ENCODE measurements around the gene PIAS4. TPM values are rescaled to one million over a fixed set of nuclear protein-coding genes. Genes with fewer than 3 reads are reported as not detected.
A peak's percentile ranks its signal among the peaks of the same experiment; 100 is the strongest.

PIAS4 gene
- total and polyA plus RNA-seq, 9 of the 15 experiments (the other 6 are each of a cell fraction or from before 2014, with no cell fraction given): 0.27 to 34.9 (median 14.4) TPM

DNA sequence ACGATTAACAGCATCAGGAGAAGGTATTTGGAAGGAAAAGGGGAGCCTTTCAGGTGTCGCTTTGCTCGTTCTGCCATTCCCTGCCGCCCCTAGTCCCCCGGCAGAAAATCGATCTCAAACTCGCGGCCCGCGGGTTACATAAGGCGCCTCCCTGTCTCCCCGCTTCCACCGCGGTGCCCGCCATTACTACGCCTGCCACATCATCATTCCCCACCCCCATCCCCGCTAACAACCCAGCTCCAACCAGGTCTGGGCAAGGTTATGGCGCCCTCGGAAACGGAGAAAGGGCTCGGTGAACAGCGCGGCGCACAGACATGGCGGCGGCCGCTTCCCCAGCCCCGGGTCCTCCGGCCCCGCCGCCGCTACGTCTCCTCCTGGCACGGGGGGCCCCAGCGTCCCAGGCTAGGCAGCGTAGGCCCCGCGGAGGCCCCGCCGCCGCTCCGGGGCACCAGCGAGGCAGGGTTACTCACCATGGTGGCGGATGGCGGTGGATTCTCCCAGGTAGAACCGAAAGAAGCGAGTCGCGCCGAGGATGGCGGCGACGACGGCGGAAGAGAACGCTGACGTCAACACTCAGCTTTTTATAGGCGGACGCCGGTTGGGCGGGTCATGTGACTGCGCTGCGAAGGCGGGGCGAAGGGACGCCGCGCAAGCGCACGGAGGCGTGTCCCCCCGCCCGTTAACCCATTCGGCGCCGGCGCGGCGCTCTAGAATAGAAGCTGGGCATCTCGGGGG is 22.5 kb upstream of the PIAS4 start, which contains the start of gene EEF2 (continued):
- TF ChIP-seq, protein P1, sequence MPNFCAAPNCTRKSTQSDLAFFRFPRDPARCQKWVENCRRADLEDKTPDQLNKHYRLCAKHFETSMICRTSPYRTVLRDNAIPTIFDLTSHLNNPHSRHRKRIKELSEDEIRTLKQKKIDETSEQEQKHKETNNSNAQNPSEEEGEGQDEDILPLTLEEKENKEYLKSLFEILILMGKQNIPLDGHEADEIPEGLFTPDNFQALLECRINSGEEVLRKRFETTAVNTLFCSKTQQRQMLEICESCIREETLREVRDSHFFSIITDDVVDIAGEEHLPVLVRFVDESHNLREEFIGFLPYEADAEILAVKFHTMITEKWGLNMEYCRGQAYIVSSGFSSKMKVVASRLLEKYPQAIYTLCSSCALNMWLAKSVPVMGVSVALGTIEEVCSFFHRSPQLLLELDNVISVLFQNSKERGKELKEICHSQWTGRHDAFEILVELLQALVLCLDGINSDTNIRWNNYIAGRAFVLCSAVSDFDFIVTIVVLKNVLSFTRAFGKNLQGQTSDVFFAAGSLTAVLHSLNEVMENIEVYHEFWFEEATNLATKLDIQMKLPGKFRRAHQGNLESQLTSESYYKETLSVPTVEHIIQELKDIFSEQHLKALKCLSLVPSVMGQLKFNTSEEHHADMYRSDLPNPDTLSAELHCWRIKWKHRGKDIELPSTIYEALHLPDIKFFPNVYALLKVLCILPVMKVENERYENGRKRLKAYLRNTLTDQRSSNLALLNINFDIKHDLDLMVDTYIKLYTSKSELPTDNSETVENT (CRISPR knock-in tag; IDR thresholded peaks at IDR 0.05): peak; percentile 86; the same call in 1 of the 2 replicates
- TF ChIP-seq PCBP1 (IDR thresholded peaks at IDR 0.05; ENCODE audit: low read depth, low read length, poor library complexity, severe bottlenecking): peak; percentile 97
- TF ChIP-seq RBM34 (IDR thresholded peaks at IDR 0.05; ENCODE audit: borderline replicate concordance, insufficient read depth, low read length): no peak
- TF ChIP-seq ZNF347 (CRISPR knock-in tag; IDR thresholded peaks at IDR 0.05; ENCODE audit: low read depth): no peak
- TF ChIP-seq ZSCAN32 (CRISPR knock-in tag; IDR thresholded peaks at IDR 0.05): no peak
- TF ChIP-seq, protein P2, sequence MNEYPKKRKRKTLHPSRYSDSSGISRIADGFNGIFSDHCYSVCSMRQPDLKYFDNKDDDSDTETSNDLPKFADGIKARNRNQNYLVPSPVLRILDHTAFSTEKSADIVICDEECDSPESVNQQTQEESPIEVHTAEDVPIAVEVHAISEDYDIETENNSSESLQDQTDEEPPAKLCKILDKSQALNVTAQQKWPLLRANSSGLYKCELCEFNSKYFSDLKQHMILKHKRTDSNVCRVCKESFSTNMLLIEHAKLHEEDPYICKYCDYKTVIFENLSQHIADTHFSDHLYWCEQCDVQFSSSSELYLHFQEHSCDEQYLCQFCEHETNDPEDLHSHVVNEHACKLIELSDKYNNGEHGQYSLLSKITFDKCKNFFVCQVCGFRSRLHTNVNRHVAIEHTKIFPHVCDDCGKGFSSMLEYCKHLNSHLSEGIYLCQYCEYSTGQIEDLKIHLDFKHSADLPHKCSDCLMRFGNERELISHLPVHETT (CRISPR knock-in tag; conservative IDR thresholded peaks at IDR 0.05 in 1 of 2, IDR thresholded peaks at IDR 0.05 in 1 of 2): peak in 1 of 2 experiments; percentile 71; a peak in 1 of 4 replicates
- TF ChIP-seq CBX3 (IDR thresholded peaks at IDR 0.05; ENCODE audit: borderline replicate concordance in 1 of 2, low read length in 2 of 2): 0 out of 3 replicates have a peak, but pooled peaks of 1 of the 2 experiments have one; percentile 32
- no peak for TF ChIP-seq ZFP30 (CRISPR knock-in tag; IDR thresholded peaks at IDR 0.05; ENCODE audit: borderline replicate concordance)
- peak; percentile 100 for TF ChIP-seq POLR2AphosphoS5 (IDR thresholded peaks at IDR 0.05; ENCODE audit: control insufficient read depth, insufficient read depth, low read depth, low read length)
- no peak for TF ChIP-seq TEAD2 (tag; IDR thresholded peaks at IDR 0.05)
- TF ChIP-seq ZNF239 (CRISPR knock-in tag; IDR thresholded peaks at IDR 0.05): no peak
- no peak for TF ChIP-seq ZNF212 (CRISPR knock-in tag; IDR thresholded peaks at IDR 0.05)
- no peak for TF ChIP-seq CREBBP (IDR thresholded peaks at IDR 0.05; ENCODE audit: low read depth, low read length)
- TF ChIP-seq DNMT1 (IDR thresholded peaks at IDR 0.05): no peak
- peak; percentile 47; the same call in 1 of the 2 replicates for TF ChIP-seq SOX6 (IDR thresholded peaks at IDR 0.05)
- TF ChIP-seq PHB (CRISPR knock-in tag; IDR thresholded peaks at IDR 0.05): 0 out of 2 replicates have a peak, but pooled peaks have one; percentile 11
- TF ChIP-seq XRCC5 (IDR thresholded peaks at IDR 0.05; ENCODE audit: low read depth, low read length): peak; percentile 39; the same call in 1 of the 2 replicates
- peak; percentile 98 for TF ChIP-seq TOE1 (IDR thresholded peaks at IDR 0.05; ENCODE audit: borderline replicate concordance)
- no peak for TF ChIP-seq TOE1 (CRISPR knock-in tag; IDR thresholded peaks at IDR 0.05; ENCODE audit: borderline replicate concordance, low read depth)
- TF ChIP-seq ZFPM2 (CRISPR knock-in tag; IDR thresholded peaks at IDR 0.05): no peak
- TF ChIP-seq MCM7 (IDR thresholded peaks at IDR 0.05): no peak
- TF ChIP-seq CTBP1 (IDR thresholded peaks at IDR 0.05; ENCODE audit: borderline replicate concordance): peak; percentile 68
- TF ChIP-seq ZBED1 (IDR thresholded peaks at IDR 0.05): peak; percentile 89; the same call in 1 of the 2 replicates
- peak; percentile 69 for TF ChIP-seq CBFA2T2 (conservative IDR thresholded peaks at IDR 0.05)
- TF ChIP-seq ZNF79 (CRISPR knock-in tag; IDR thresholded peaks at IDR 0.05; ENCODE audit: low read depth): no peak
